Mucosa of gallbladder (tissue), 1 donor: Measurements from ENCODE around the gene HNRNPA3. TPM values are rescaled to one million over a fixed set of nuclear protein-coding genes. Genes with fewer than 3 reads are reported as not detected.
"Not testable (repeated sequence)": the region's sequence is repeated elsewhere in the genome, so short reads cannot be mapped to it uniquely, and the experiment has no call there.

Experiments
- DNase-seq: peaks from one replicate; pipeline ENCODE4 v3.0.0-alpha.2; 2020; ENCODE audit warnings: low spot score
- total RNA-seq: library from RNA; stranded (reverse); gene quantifications from one replicate; pipeline ENCODE4 v1.2.1, GENCODE V29; 2021
- donor health status: DM: no; HTN: no; CAD: no.

The HNRNPA3 gene
- 128 TPM for total RNA-seq

- peak; percentile 100 for DNase-seq
Measured at GRCh38 chr2:177212106-177212890, at the start of gene HNRNPA3. HNRNPA3 (plus strand) TSS chr2:177212794; CDS start chr2:177212800, 6 bp downstream.

- DNase-seq, result no peak
Measured at GRCh38 chr2:177164131-177164530, 48.5 kb upstream of the HNRNPA3 start.

- peak; percentile 86 for DNase-seq
Measured at GRCh38 chr2:177164584-177165052, 48.0 kb upstream of the HNRNPA3 start.

GRCh38 chr2:177165061-177165583, 47.5 kb upstream of the HNRNPA3 start:
- peak; percentile 38 for DNase-seq

- no peak for DNase-seq
Measured at GRCh38 chr2:177165721-177166711, 46.6 kb upstream of the HNRNPA3 start.

GRCh38 chr2:177169810-177170514, 42.6 kb upstream of the HNRNPA3 start:
- no peak for DNase-seq

- DNase-seq, result peak; percentile 58
Measured at GRCh38 chr2:177171418-177171865, 41.2 kb upstream of the HNRNPA3 start.

GRCh38 chr2:177172034-177172880, 40.3 kb upstream of the HNRNPA3 start:
- DNase-seq, result no peak

- no peak for DNase-seq
Measured at GRCh38 chr2:177174486-177174885, 38.1 kb upstream of the HNRNPA3 start.

GRCh38 chr2:177175917-177176668, 36.5 kb upstream of the HNRNPA3 start:
- no peak for DNase-seq

GRCh38 chr2:177178797-177179196, 33.8 kb upstream of the HNRNPA3 start:
- no peak for DNase-seq

- no peak for DNase-seq
Measured at GRCh38 chr2:177179227-177179626, 33.4 kb upstream of the HNRNPA3 start.

GRCh38 chr2:177179671-177180070, 32.9 kb upstream of the HNRNPA3 start:
- DNase-seq, result not testable (repeated sequence)

GRCh38 chr2:177180269-177181000, 32.2 kb upstream of the HNRNPA3 start:
- DNase-seq, result no peak

GRCh38 chr2:177183860-177184259, 28.7 kb upstream of the HNRNPA3 start:
- no peak for DNase-seq

- DNase-seq, result no peak
Measured at GRCh38 chr2:177184606-177185005, 28.0 kb upstream of the HNRNPA3 start.

- not testable (repeated sequence) for DNase-seq
Measured at GRCh38 chr2:177186038-177186437, 26.6 kb upstream of the HNRNPA3 start.

GRCh38 chr2:177187631-177188312, 24.8 kb upstream of the HNRNPA3 start:
- DNase-seq, result peak; percentile 48
